HepG2 (cell line): ENCODE measurements around the gene FAM43B. TPM values are rescaled to one million over a fixed set of nuclear protein-coding genes. Genes with fewer than 3 reads are reported as not detected.

Experiments used
- CEBPZ ChIP-seq: IDR thresholded peaks from 2 replicates; pipeline ENCODE4 v1.6.1; 2012; ENCODE audit warnings: low read length, improper control_type of control experiment
- FOXA1 ChIP-seq, 2 experiments: fragments of 450-650 bp in 1 of 2; sonication (generic) in 1 of 2; formaldehyde crosslinking in 1 of 2; IDR thresholded peaks; 2 replicates each; pipeline versions ENCODE4 v1.4.0 to v1.6.1; 2016 to 2020; ENCODE audit warnings: missing genetic modification reagents in 1 of 2
- FOXO1 ChIP-seq: sonication (generic); formaldehyde crosslinking; IDR thresholded peaks from 2 replicates; pipeline ENCODE4 v1.4.0; 2020; ENCODE audit warnings: missing genetic modification reagents
- GABPB1 ChIP-seq: IDR thresholded peaks from 2 replicates; pipeline ENCODE4 v1.6.1; 2016; ENCODE audit warnings: mild to moderate bottlenecking, missing genetic modification reagents, moderate library complexity, missing compliant biosample characterization
- HOXA9 ChIP-seq: sonication (generic); formaldehyde crosslinking; IDR thresholded peaks from 2 replicates; pipeline ENCODE4 v1.8.1; 2022; ENCODE audit warnings: missing genetic modification reagents, mild to moderate bottlenecking, moderate library complexity, borderline replicate concordance
- IRF2 ChIP-seq: IDR thresholded peaks from 2 replicates; pipeline ENCODE4 v1.6.1; 2018; ENCODE audit warnings: missing genetic modification reagents, missing compliant biosample characterization
- JUND ChIP-seq: sonication (generic); formaldehyde crosslinking; IDR thresholded peaks from 2 replicates; pipeline ENCODE4 v1.8.0; 2022; ENCODE audit warnings: mild to moderate bottlenecking, missing genetic modification reagents
- PRDM10 ChIP-seq: sonication (generic); formaldehyde crosslinking; IDR thresholded peaks from 2 replicates; pipeline ENCODE4 v1.4.0; 2020; ENCODE audit warnings: low read depth, missing genetic modification reagents
- RORA ChIP-seq: sonication (generic); formaldehyde crosslinking; IDR thresholded peaks from 2 replicates; pipeline ENCODE4 v1.5.0; 2020; ENCODE audit warnings: mild to moderate bottlenecking, missing genetic modification reagents, moderate library complexity
- SCMH1 ChIP-seq: sonication (generic); formaldehyde crosslinking; IDR thresholded peaks from 2 replicates; pipeline ENCODE4 v1.9.0; 2021; ENCODE audit warnings: missing genetic modification reagents, mild to moderate bottlenecking, borderline replicate concordance
- SPEN ChIP-seq: sonication (generic); formaldehyde crosslinking; IDR thresholded peaks from 2 replicates; pipeline ENCODE4 v1.5.1; 2020; ENCODE audit warnings: low read depth, mild to moderate bottlenecking, missing genetic modification reagents
- ZNF329 ChIP-seq: sonication (generic); formaldehyde crosslinking; IDR thresholded peaks from 2 replicates; pipeline ENCODE4 v1.9.0; 2021; ENCODE audit warnings: low read depth, mild to moderate bottlenecking, missing genetic modification reagents
- ZNF337 ChIP-seq: sonication (generic); formaldehyde crosslinking; IDR thresholded peaks from 2 replicates; pipeline ENCODE4 v1.5.1; 2020; ENCODE audit warnings: missing genetic modification reagents, low read depth, mild to moderate bottlenecking, borderline replicate concordance
- ZNF367 ChIP-seq: sonication (generic); formaldehyde crosslinking; IDR thresholded peaks from 2 replicates; pipeline ENCODE4 v1.4.0; 2020; ENCODE audit warnings: missing genetic modification reagents, borderline replicate concordance
- ZNF441 ChIP-seq: sonication (generic); formaldehyde crosslinking; IDR thresholded peaks from 2 replicates; pipeline ENCODE4 v1.7.0; 2021; ENCODE audit warnings: missing genetic modification reagents, borderline replicate concordance
- ZNF513 ChIP-seq: sonication (generic); formaldehyde crosslinking; conservative IDR thresholded peaks from 2 replicates; pipeline ENCODE4 v1.5.0; 2020; ENCODE audit warnings: missing genetic modification reagents
- ZNF674 ChIP-seq: sonication (generic); formaldehyde crosslinking; IDR thresholded peaks from 2 replicates; pipeline ENCODE4 v1.5.0; 2020; ENCODE audit warnings: low read depth, mild to moderate bottlenecking, missing genetic modification reagents
- ZNF816 ChIP-seq: sonication (generic); formaldehyde crosslinking; IDR thresholded peaks from 2 replicates; pipeline ENCODE4 v1.8.0; 2022; ENCODE audit warnings: missing genetic modification reagents, mild to moderate bottlenecking, borderline replicate concordance
- polyA plus RNA-seq, 8 experiments: library from polyadenylated mRNA; depleted of rRNA in 3 of 8; stranded (reverse) in 7 of 8; unstranded in 1 of 8; fragments of >200 nt; fragmentation: Illumina TruSeq in 4 of 8; extraction: Trizol in 4 of 8; gene quantifications; 2 replicates each; pipeline versions ENCODE4 v1.2.1 to v1.2.3, GENCODE V29; 2011 to 2016; ENCODE audit warnings: low read depth in 4 of 8, missing spikeins in 1 of 8, mixed read lengths in 1 of 8; ENCODE audit not compliant: insufficient read depth in 1 of 8
- total RNA-seq, 5 experiments: library from RNA; depleted of rRNA; stranded (reverse); fragments of >200 nt; fragmentation: Illumina TruSeq; extraction: Trizol; gene quantifications; 2 replicates each; pipeline ENCODE4 v1.2.3, GENCODE V29; 2016; ENCODE audit warnings: low read depth in 1 of 5

The FAM43B gene
- total and polyA plus RNA-seq, 2 of the 13 experiments (the other 11 are each of a cell fraction or from before 2014, with no cell fraction given) = 0.63 to 3.7 TPM

GRCh38 chr1:20507564-20508410 lies 44.6 kb upstream of the FAM43B start, which contains the start of gene MUL1 (continued):
- TF ChIP-seq FOXA1 (IDR thresholded peaks at IDR 0.05) (no peak), FOXA1 (CRISPR knock-in tag; IDR thresholded peaks at IDR 0.05) (no peak; the same call in 1 of the 2 replicates), CEBPZ (no peak), FOXO1 (CRISPR knock-in tag) (peak; percentile 40; the same call in 1 of the 2 replicates), GABPB1 (CRISPR knock-in tag) (peak; percentile 100), SCMH1 (CRISPR knock-in tag) (no peak), SPEN (CRISPR knock-in tag) (peak; percentile 99), JUND (CRISPR knock-in tag) (no peak), RORA (CRISPR knock-in tag) (no peak), ZNF367 (CRISPR knock-in tag) (no peak; the same call in 1 of the 2 replicates), ZNF329 (CRISPR knock-in tag) (peak; percentile 88; the same call in 1 of the 2 replicates), ZNF337 (CRISPR knock-in tag) (no peak), PRDM10 (CRISPR knock-in tag) (0 out of 2 replicates have a peak, but pooled peaks have one; percentile 44), ZNF513 (CRISPR knock-in tag) (no peak), ZNF674 (CRISPR knock-in tag) (no peak), HOXA9 (no peak), ZNF816 (CRISPR knock-in tag) (no peak; the same call in 1 of the 2 replicates), ZNF441 (peak; percentile 19; the same call in 1 of the 2 replicates), IRF2 (peak; percentile 77; the same call in 1 of the 2 replicates)
